Activated T-helper 1 cell treated with Interleukin-2 at 50 U/mL for 16 hours (primary cell): ENCODE data around the gene SLIT1.

ENCODE experiments used
- DNase-seq: peaks from one replicate; pipeline ENCODE4 v3.0.0-alpha.2; 2020; ENCODE audit warnings: low read depth

The SLIT1 gene

DNA sequence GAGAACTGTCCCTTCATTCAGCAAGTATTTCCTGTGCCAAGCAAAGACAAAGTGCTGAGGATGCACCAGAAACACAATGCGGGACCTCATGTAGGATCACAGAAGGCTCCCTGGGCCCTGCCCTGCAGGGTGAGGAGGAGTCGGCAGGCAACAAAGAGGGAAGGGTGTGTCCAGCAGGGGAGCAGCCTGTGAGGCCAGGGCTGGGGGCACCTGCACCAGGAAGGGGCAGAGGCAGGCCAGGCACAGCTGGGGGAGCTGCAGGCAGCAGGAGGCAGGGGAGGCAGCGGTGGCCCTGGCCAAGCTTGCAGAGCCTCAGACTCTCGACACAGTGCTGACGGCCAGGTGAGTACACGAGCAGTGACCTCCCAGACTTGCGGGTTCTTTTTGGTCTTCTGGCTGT, 123.3 kb downstream of the SLIT1 start:
- DNase-seq: no peak

DNA sequence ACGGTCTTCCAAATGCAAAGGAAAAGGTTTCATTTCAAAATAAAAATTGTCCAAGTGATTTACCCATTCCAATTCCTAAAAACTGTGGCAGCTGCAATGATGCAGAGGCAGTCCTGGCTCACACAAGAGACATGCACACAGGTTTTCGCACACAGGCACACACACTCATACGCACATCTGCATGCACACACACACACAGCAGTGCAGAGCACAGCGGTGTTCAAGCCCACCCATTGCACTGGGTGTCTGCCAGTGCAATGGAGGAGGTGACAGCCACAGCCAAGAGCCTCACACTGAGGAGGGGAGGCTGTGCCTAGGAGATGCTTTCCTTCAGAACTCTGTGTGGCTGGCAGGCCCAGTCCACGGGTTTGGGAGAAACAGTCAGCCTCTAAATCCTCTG, 123.7 kb downstream of the SLIT1 start:
- DNase-seq: no peak

DNA sequence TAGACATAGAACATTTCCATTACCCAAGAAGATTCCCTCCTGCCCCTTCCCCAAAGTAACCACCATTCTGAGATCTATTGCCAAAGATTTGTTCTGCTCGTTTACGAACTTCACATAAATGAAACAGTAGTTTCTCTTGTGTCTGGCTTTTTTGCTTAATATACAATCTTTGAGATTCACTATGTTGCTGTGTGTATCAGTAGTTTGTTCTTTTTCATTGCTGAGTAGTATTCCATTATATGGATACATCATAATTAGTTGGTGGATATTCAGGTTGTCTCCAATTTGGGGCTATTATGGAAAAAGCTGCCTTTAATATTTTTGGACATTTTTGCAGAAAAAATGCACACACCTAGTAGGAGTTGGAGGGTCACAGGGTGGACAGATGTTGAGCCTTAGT, 124.3 kb downstream of the SLIT1 start:
- no peak for DNase-seq

DNA sequence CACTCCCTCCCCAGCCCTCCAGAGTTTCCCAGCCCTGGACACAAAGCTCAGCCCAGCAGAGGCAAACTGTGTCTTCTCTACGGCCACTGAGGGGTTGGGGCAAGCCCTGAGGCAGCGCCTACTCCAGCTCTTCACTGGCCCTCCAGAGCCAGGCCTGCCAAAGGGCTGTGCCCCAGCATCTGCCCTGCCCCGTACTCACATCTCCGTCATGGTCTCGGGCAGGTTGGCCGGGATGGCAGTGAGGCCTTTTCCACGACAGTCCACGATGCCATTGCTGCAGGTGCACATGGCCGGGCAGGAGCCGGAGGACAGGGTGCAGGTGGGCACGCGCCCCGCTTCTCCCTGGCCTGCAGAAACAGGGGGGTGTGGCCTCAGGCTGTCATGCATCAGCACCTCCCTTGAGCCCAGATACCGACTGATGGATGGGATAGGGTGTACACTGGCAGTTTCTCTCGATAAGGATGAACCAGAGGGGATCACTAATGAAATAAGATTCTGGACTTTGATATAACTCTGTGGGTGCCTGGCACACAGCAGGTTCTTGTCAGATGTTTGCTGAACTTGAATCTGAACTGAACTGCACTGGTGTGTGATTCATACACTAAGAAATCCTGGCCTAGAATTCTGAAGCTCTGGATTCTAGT, 125.2 kb downstream of the SLIT1 start:
- no peak for DNase-seq

DNA sequence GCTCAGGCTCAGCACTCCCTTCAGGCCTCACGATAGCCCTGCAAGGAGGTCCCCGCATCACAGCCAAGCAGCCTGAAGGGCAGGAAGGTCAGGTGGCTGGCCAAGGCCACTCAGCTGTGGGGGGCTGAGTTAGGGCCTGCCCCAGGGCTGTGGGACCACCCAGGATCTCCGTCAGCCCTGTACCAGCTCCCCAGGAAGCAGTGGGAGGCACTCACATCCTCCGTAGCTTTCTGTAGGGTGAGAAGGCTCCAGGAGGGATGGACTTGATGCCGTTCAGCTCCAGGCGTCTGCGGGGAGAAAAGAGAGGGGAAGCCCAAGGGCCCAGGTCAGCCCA, 125.9 kb downstream of the SLIT1 start:
- DNase-seq: no peak

DNA sequence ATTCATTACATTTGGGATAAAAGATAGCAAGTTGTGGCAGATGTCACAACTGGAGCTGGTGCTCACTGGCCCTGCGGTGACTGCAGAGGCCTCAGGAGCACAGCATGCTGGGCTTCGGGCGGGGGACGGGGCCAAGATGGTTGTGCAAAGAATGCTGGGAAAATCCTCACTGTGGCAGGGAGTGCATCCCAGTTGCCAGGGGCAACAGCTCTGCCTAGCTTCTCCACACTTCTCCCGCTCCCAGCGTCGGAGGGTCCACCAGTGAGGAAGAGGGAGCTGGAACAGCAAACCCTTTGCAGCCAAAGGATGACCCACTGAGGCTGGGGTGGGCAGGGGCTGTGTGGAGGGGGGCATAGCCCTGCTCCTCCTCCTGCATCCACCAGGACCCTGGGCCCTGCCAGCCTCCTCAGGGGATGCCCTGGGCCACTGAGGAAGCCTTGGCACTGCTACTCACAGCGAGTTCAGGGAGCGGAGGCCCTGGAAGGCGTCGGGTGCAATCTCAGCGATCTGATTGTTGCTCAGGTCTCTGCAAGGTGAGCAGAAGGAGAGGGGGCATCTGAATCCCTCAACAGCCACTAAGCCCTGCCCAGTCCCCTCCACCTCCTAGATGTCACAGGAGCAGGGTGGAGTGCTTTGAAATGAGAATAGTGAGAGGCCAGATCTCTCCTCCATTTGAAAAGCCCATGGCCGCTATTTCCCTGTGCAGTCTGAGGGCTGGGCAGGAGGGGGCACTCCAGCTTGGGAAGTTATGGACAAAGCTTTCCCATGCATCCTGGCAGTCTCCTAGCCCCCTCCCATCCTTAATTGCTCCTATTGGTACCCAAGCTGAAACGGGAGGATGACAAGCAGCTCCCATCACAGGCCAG, 126.5 kb downstream of the SLIT1 start:
- no peak for DNase-seq

DNA sequence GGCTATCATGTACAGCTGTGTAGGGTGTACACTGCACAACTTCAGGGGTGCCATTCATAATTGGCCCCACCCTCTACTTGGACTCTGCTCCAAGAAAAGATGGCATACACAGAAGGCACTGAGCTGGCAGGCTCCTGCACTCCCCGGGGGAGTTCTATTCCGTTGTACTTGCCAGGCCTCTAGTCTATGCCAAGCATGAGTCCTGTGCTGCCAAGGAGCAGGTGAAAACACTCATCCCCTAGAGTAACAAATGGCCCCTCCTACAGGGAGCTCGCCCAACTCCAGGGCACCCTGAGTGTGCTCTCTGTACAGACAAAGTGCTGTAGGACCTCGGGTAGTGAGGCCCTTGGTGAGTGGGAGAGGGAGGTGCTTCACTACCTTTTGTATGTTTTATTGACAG, 127.2 kb downstream of the SLIT1 start:
- no peak for DNase-seq

DNA sequence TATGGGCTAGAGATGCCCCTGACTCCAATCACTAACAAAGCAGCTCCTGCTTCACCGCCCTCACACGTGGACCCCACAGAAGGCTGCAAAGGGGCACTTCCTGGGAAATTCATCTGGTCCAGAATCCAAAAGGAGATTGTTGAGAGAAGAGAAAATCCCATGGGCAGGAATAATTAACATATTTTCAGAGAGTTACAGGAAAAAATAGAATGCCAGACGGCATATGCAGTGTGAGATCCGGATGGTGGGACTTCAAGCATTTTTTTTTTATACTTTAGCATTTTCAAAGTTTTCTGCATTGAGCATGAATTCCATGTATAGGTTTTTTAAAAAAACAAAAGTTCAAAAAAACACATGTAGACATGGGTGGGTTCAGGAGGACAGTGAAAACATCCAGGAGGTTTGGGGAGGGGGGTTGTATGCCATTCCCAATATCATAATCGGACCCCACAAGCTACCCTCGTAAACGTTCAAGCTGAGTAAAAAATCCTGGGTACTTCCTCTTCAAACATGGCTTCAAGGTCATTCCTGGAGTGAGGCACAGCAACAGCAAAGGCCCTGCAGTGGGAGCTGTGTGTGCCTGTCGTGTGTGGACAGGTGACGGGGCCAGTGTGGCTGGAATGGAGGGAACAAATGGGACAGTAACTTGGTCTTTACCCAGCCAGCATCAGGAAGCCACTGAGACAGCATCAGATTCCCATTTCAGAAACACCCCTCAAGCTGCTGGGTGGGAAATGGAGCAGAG, 128.1 kb downstream of the SLIT1 start:
- DNase-seq: no peak

DNA sequence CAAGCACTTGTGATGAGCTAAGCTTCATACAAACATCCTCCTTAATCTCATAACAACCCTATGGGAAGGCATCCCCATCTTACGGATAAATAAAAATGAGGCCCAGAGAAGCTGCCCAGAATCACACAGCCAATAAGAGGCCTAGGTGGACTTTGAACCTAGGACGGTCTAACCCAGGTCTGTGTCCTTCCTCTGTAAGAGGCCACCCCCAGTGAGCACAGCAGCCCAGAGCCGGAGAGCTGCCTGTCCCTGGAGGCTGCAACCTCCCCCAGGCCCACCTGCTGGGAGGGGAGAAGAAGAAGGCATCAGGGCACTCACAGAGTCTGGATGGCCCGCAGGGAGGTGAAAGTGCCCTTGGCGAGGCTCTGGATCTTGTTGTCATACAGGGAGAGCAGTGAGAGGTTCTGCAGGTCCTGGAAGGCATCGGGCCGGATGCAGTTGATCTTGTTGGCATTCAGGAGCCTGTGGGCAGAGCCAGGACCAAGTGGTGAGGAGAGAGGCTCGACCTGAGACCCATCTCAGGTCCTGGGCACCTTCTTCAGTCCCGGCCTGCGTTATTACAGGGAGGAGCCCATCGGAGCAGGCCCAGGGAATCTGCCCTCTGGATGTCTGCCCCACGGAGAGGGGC, 129.6 kb downstream of the SLIT1 start:
- no peak for DNase-seq

DNA sequence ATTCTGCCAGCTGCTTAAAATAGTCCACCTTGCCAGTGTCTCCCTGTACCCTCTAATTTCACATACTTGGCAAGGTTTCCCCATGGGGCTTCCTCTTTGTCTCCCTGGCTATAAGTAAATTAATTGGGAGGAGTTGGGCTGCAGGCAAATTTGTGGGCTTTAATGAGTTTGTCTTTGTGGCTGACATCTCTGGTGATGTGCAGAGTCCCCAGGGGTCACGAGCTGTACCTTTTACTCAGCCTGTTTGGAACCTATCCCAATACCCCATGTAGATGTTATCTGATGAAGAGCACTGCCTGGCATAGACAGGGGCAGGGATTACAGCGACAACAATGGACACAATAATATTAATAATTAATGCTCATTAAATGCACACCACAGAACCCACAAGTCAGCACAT, 132.5 kb downstream of the SLIT1 start:
- DNase-seq: no peak

DNA sequence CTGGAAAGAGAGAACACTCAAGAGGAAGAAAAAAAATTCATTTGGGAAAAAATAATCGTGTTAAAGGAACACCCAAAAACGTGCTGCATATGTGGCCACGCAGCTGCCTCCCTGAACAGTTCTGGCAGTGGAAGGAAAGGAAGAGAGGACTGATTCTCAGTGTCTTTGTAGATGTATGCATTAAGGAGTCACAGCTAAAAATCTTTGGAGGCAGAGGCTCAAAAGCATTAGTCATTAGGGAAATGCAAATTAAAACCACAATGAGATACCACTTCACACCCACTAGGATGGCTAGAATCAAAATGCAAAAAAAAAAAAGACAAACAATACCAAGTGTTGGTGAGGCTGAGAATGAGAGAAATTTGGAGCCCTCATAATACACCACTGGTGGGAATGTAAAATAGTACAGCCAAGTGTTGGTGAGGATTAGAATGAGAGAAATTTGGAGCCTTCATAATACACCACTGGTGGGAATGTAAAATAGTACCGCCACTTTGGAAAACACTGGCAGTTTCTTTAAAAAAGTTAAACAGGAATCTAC, 134.7 kb downstream of the SLIT1 start:
- DNase-seq: no peak

DNA sequence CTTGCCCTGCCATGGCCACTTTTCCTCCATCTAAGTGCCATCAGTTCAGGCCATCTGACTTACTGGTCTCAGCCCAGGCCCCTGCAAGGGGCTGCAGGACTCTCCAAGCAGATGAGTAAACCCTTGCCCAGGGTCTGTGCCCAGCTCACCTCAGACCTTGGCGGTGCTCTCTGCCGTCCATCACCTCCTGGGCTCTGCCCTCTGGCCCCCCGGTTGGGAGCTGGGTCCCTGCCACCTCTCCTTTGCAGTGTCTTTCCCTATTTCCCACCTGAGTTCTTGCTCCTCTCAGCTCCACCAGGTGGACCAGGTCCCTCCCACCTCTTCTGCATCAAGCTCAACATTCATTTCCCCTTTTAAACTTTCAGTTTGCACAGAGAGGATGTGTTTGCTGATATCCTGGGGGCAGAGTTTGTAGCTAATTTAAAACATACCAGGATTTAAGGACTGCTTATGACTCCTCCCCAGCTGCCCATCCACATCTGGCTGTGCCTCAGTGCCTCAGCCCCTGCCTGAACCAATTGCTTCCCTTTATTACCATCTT, 135.5 kb downstream of the SLIT1 start:
- no peak for DNase-seq

DNA sequence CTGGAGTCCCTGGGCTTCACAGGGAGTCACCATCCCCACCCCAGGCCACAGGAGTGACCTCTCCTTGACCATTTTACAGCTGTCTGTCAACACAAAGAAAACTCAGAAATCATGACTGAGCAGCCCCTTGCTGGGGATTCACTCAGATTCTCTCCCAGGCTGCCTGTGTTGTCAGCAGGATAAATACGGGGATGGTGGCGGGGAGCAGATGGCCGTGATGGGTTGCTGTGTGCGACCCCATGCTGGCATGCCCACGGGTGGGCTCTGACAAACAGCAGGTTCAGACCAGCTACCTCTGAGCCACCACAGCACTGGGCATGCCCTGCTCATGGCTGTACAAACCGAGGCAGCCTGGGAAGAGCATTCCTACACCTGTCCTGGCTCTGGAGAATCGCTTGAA, 136.1 kb downstream of the SLIT1 start:
- DNase-seq: no peak

DNA sequence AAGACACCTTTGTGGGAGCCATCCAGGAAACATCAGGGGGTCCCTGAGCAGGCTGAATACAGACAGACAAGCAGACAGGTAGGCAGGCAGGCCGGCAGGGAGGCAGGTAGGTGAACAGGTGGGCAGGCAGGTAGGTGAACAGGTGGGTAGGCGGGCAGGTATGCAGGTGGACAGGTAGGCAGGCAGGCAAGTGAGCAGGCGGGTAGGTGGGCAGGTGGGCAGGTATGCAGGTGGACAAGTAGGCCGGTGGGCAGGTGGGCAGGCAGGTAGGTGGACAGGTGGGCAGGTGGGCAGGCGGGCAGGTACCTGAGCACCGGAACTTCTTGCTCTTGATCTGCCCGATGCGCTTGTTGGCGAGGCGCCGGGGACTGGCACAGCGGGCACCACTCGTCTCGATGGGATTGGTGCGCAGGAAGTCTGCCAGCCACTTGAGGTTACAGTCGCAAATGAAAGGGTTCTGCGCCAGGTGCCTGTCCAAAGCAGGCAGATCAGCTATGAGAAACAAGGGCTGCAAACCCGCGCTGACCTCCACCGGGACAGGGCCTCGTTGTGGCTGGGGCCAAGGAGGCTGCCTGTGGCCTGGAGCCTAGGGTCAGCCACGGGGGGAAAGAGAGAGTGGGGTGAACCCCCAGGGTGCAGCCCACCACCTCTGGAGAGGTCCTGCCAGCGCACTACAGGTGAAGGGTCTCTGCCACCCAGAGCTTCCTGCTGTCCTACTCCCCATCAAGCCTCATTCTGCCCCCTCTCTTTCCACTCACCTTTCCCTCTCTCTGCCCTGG, 136.9 kb downstream of the SLIT1 start:
- no peak for DNase-seq

DNA sequence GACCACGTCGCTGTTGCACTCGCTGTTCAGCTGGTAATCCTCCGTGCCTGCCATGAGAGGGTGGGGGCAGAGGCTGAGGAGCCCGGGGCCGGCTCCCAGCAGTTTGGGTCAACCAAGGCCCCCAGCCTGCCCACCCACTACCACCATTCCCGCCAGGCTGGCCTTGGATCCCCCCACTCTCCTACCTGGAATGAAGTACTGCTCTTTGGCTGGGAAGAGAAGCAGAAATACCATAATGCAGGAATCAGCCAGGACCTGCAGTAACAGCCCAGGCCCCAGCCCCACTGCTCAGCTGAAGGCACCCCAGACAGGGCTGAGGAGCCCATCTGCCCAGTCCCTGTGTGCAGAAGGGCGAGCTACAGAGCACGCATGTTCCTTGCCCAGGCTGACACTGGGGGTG, 138.0 kb downstream of the SLIT1 start:
- DNase-seq: no peak

DNA sequence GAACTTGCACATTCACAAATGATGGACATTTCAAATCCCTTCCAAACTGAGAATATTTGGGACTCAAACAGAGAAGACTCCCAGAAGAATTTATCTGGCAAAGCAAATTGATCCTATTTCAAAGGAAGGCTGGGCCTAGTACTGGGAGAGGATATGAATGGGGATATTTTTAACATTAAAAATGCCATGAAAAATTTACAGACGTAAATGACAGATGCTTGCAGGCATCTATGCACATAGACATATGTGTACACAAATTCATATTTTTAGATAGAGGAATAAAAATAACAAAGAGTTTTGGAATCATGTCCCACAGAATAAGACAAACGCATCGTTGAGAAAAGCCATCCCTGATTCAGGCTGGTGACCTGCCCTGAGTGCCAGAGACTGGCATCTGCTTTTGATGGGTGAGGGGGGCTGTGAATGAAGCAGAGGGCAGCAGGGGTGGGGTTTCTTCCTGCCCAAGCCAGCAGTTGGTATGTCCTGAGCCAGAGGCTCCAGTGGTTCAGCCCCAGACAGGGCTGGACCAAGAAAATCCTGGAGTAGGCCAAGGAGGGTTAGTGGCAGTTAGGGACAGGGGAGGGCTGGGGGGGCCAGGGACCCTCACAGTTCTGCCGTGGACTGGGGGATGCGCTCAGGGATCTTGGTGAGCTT, 138.5 kb downstream of the SLIT1 start:
- no peak for DNase-seq

DNA sequence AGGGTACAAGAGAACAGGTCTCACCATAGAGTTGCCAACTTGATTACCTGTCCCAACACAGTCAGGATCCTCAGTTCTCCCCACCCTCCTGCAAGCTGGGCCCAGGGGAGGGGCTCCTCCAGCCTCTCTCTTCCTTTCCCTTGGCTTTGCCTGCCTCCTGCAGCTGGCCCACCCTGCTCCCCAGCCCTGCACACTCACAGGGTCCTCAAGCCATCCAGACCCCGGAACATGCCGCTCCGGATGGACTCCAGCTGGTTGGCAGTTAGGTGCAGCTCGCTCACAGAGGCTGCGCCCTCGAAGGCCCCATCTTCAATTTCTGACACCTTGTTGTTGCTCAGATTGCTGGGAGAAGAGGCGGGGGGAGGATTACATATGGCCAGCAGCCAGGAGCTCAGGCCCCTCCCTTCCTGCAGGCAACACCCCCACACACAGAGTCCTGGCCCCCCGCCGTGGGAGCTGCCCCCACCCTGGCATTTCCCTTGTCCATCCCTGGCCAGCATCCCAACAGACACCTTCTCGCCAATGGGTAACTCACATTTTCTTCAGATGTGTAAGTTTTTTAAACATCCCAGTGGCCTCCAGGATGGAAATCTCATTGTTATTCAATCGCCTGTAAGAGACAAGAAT, 139.2 kb downstream of the SLIT1 start:
- DNase-seq: no peak

DNA sequence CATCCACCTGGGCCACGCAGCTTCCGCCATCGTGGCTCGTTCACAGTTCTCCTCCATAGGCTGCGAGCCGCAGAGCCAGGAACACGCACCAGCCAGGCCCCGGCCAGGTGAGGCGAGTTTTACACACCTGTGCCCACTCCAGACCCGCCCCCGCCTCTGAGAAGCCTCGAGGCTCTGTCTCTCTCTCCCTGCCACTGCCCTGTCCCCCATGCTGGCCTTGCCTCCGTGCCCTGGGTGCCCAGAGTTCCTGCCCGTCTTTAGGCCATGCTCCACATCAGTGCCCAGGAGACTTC, 142.2 kb downstream of the SLIT1 start:
- no peak for DNase-seq

DNA sequence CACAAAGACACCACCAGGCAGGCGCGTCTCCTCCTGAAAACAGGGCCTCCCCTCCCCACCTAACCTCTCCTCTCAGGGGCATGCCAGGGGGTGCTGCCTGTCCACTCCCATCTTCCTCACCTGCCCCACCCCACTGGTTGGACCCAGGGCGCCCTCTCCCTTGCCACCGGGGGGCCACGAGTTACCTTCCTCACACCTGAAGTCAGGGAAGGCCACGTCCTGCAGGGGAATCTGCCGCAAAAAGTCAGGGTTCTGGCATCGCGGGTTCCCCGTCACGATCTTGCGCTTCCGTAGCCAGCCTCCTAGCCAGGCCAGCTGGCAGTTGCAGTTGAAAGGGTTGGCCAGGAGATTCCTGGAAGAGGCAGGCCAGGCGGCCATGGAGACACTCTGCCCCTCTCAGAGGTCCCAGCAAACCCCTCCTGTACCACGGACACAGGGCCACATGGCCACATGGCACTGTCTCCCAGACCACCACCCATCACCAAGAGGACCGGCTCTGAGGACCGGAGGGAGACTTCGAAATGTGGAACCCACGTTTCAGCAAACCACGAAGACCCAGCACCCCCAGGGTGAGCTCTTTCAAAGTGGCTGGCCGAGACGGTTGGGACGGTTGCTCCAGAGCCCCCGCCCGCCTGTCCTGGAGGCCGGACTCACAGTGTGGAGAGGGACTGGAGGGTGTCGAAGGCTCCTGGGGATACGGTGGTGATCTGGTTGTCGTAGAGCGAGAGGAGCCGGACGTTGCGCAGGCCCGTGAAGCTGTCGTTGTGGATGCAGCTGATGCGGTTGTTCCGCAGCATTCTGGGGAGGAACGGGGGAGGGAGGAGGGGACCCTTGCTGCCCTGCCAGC, 142.8 kb downstream of the SLIT1 start:
- DNase-seq: no peak

DNA sequence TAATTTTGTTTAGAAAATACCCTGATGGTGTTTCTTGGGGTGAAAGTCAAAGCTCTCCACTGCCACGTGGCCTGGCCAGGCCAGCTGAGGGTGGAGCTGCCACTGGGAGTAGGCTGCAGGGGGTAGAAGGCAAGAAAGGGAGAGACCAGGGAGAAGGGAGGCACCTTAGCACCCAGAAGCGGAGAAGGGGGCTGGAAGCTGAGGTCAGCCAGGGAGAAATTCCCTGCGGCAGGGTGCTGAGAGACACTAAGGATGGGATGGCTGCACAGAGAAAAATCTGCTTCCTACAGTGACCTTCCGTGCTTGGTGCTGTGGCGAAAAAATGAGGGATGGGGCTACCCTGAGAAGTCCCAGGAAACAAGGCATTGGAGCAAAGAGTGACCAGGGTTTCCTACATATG, 143.7 kb downstream of the SLIT1 start:
- DNase-seq: no peak
